Fibroblast of lung (primary cell): Measurements from ENCODE around the gene CNTNAP5. TPM values are rescaled to one million over a fixed set of nuclear protein-coding genes. Genes with fewer than 3 reads are reported as not detected.

ENCODE experiments used
- DNase-seq, 2 donors: peaks; one replicate each; pipeline versions ENCODE4 v3.0.0 to v3.0.0-alpha.2; 2010; ENCODE audit warnings: low read depth in 2 of 2
- H2AFZ ChIP-seq: 2 replicates; pipeline ENCODE4 v1.5.1; 2012; ENCODE audit warnings: low read length, control low read depth, inconsistent platforms
- H3K27ac ChIP-seq: 2 replicates; pipeline ENCODE4 v1.5.1; 2011; ENCODE audit warnings: low read length, control low read depth; ENCODE audit not compliant: insufficient read depth
- H3K27me3 ChIP-seq: 2 replicates; pipeline ENCODE4 v1.5.1; 2011; ENCODE audit warnings: mild to moderate bottlenecking, low read length; ENCODE audit not compliant: control insufficient read depth, insufficient read depth
- H3K36me3 ChIP-seq: 2 replicates; pipeline ENCODE4 v1.5.1; 2011; ENCODE audit warnings: low read length; ENCODE audit not compliant: control insufficient read depth, insufficient read depth
- H3K4me1 ChIP-seq: 2 replicates; pipeline ENCODE4 v1.5.1; 2011; ENCODE audit warnings: low read length; ENCODE audit not compliant: control insufficient read depth, insufficient read depth; ENCODE audit errors: extremely low read depth
- H3K4me2 ChIP-seq: 2 replicates; pipeline ENCODE4 v1.5.1; 2011; ENCODE audit warnings: low read length, control low read depth; ENCODE audit not compliant: insufficient read depth; ENCODE audit errors: extremely low read depth
- H3K4me3 ChIP-seq, 4 experiments: fragments of 200-600 bp in 1 of 4; sonication (generic) in 1 of 4; replicated peaks in 1 of 4; 2 replicates each; pipeline ENCODE4 v1.5.1; 2011 to 2016; ENCODE audit warnings: low read length in 4 of 4, low read depth in 3 of 4, mild to moderate bottlenecking in 3 of 4, control low read depth in 2 of 4, inconsistent platforms in 1 of 4, mixed read lengths in 1 of 4; ENCODE audit not compliant: insufficient read depth in 1 of 4; ENCODE audit errors: control extremely low read depth in 1 of 4
- H3K79me2 ChIP-seq: 2 replicates; pipeline ENCODE4 v1.5.1; 2012; ENCODE audit warnings: mild to moderate bottlenecking, low read length, inconsistent platforms; ENCODE audit not compliant: control insufficient read depth, insufficient read depth
- H3K9ac ChIP-seq: 2 replicates; pipeline ENCODE4 v1.5.1; 2011; ENCODE audit warnings: mild to moderate bottlenecking, low read length, control low read depth; ENCODE audit not compliant: insufficient read depth
- H3K9me3 ChIP-seq: 2 replicates; pipeline ENCODE4 v1.5.1; 2012; ENCODE audit warnings: low read depth, low read length; ENCODE audit not compliant: control insufficient read depth, insufficient read depth
- H4K20me1 ChIP-seq: 2 replicates; pipeline ENCODE4 v1.5.1; 2011; ENCODE audit warnings: low read length; ENCODE audit not compliant: control insufficient read depth, insufficient read depth; ENCODE audit errors: extremely low read depth
- EZH2 ChIP-seq: IDR thresholded peaks from 2 replicates; pipeline ENCODE4 v1.5.1; 2012; ENCODE audit warnings: low read length, control low read depth, mild to moderate bottlenecking; ENCODE audit errors: missing control alignments
- polyA plus RNA-seq, 2 donors: library from polyadenylated mRNA; depleted of rRNA in 1 of 2; stranded (reverse) in 1 of 2; unstranded in 1 of 2; fragments of >200 nt; gene quantifications; 2 replicates each; pipeline ENCODE4 v1.2.1, GENCODE V29; 2011 to 2012; ENCODE audit warnings: missing spikeins in 1 of 2
- total RNA-seq: library from RNA; depleted of rRNA; stranded (reverse); fragments of >200 nt; gene quantifications from 2 replicates; pipeline ENCODE4 v1.2.1, GENCODE V29; 2014
- TF ChIP-seq, protein P1 (sequence below), 2 donors: IDR thresholded peaks in 1 of 2; conservative IDR thresholded peaks in 1 of 2; 1 replicate in 1 of 2; 2 replicates in 1 of 2; pipeline ENCODE4 v1.5.1; 2011 to 2012; ENCODE audit warnings: low read length in 2 of 2, control low read depth in 1 of 2, inconsistent platforms in 1 of 2, low read depth in 1 of 2, mild to moderate bottlenecking in 1 of 2

The CNTNAP5 gene
- total and polyA plus RNA-seq, 2 donors (not counting 1 experiment from before 2014, with no cell fraction given) = not detected

DNA sequence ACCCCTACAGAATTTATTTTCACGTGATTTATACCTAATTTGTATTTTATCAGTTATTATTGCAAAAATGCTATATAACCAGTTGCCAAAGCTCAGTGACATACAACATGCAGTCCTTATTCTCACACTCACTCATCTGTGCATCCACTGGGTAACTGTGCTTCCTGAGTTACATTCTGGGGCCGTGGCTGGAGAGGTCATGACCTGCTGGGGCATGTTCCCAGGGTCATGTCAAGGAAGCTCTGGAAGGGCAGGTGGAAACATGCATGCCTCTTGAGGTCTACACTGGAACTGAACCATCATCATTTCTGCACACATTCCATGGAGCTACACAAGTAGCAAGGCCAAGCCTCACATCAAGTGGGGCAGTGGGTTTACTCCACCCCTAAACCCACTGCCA is 715.5 kb downstream of the CNTNAP5 start:
- no peak for DNase-seq
- Histone ChIP-seq H4K20me1 (no peaks in the 10 kb centered on the region), H3K27ac (no peak overlapping the region), H3K4me3 (no peak overlapping the region), H3K36me3 (no peaks in the 10 kb centered on the region), H2AFZ (no peak overlapping the region), H3K4me2 (no peak overlapping the region), H3K27me3 (no peaks in the 10 kb centered on the region), H3K9me3 (no peaks in the 10 kb centered on the region), H3K4me1 (no peaks in the 10 kb centered on the region), H3K79me2 (no peaks in the 10 kb centered on the region), H3K9ac (no peak overlapping the region)
- no peak for TF ChIP-seq EZH2
- TF ChIP-seq, protein P1, sequence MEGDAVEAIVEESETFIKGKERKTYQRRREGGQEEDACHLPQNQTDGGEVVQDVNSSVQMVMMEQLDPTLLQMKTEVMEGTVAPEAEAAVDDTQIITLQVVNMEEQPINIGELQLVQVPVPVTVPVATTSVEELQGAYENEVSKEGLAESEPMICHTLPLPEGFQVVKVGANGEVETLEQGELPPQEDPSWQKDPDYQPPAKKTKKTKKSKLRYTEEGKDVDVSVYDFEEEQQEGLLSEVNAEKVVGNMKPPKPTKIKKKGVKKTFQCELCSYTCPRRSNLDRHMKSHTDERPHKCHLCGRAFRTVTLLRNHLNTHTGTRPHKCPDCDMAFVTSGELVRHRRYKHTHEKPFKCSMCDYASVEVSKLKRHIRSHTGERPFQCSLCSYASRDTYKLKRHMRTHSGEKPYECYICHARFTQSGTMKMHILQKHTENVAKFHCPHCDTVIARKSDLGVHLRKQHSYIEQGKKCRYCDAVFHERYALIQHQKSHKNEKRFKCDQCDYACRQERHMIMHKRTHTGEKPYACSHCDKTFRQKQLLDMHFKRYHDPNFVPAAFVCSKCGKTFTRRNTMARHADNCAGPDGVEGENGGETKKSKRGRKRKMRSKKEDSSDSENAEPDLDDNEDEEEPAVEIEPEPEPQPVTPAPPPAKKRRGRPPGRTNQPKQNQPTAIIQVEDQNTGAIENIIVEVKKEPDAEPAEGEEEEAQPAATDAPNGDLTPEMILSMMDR (conservative IDR thresholded peaks at IDR 0.05 in 1 of 2, IDR thresholded peaks at IDR 0.05 in 1 of 2; ENCODE audit: low read depth in 1 of 2, low read length in 2 of 2) = no peak

GRCh38 chr2:124753842-124754241 is 728.8 kb downstream of the CNTNAP5 start:
- Histone ChIP-seq H3K9me3 (no peaks in the 10 kb centered on the region), H3K4me2 (no peak overlapping the region), H3K79me2 (no peaks in the 10 kb centered on the region), H3K36me3 (no peaks in the 10 kb centered on the region), H3K4me3 (no peak overlapping the region), H3K4me1 (no peaks in the 10 kb centered on the region), H3K27ac (no peak overlapping the region), H3K27me3 (no peaks in the 10 kb centered on the region), H3K9ac (no peak overlapping the region), H4K20me1 (no peaks in the 10 kb centered on the region), H2AFZ (no peak overlapping the region)
- no peak for TF ChIP-seq EZH2
- TF ChIP-seq, protein P1 (conservative IDR thresholded peaks at IDR 0.05 in 1 of 2, IDR thresholded peaks at IDR 0.05 in 1 of 2; ENCODE audit: low read depth in 1 of 2, low read length in 2 of 2) = no peak
- DNase-seq = no peak

DNA sequence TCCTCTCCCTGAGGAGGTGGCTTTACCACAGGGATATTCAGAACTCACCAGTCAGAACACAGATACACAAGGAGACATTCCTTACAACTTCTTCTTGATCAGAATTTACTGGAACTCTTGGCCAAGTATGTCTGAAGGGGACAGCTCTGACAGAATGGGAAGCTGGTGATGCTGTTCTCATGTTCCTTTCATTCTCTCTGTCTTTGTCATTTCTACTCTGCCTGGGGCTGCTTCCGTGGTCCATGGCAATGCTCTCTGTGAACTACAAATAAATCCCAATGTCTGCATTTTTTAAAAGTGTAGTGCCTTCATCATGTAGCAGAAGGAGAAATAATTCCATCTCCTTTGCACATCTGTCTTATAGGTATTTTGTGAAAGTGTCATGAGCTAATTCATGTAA is 730.3 kb downstream of the CNTNAP5 start:
- H3K27me3 ChIP-seq = no peaks in the 10 kb centered on the region
- no peak for DNase-seq
- no peaks in the 10 kb centered on the region for H3K79me2 ChIP-seq
- no peaks in the 10 kb centered on the region for H3K9me3 ChIP-seq
- H3K4me2 ChIP-seq = no peak overlapping the region
- H3K36me3 ChIP-seq = no peaks in the 10 kb centered on the region
- no peak overlapping the region for H3K4me3 ChIP-seq
- H2AFZ ChIP-seq = no peak overlapping the region
- TF ChIP-seq EZH2 = no peak
- TF ChIP-seq, protein P1 (conservative IDR thresholded peaks at IDR 0.05 in 1 of 2, IDR thresholded peaks at IDR 0.05 in 1 of 2; ENCODE audit: low read depth in 1 of 2, low read length in 2 of 2) = no peak
- H4K20me1 ChIP-seq = no peaks in the 10 kb centered on the region
- H3K27ac ChIP-seq = no peak overlapping the region
- H3K4me1 ChIP-seq = no peaks in the 10 kb centered on the region
- no peak overlapping the region for H3K9ac ChIP-seq
